ENCODE measurements around the gene C9orf153. TPM values are rescaled to one million over a fixed set of nuclear protein-coding genes. Genes with fewer than 3 reads are reported as not detected.

The C9orf153 gene
- total RNA-seq, 1 donor from 2014 or later: not detected

DNA sequence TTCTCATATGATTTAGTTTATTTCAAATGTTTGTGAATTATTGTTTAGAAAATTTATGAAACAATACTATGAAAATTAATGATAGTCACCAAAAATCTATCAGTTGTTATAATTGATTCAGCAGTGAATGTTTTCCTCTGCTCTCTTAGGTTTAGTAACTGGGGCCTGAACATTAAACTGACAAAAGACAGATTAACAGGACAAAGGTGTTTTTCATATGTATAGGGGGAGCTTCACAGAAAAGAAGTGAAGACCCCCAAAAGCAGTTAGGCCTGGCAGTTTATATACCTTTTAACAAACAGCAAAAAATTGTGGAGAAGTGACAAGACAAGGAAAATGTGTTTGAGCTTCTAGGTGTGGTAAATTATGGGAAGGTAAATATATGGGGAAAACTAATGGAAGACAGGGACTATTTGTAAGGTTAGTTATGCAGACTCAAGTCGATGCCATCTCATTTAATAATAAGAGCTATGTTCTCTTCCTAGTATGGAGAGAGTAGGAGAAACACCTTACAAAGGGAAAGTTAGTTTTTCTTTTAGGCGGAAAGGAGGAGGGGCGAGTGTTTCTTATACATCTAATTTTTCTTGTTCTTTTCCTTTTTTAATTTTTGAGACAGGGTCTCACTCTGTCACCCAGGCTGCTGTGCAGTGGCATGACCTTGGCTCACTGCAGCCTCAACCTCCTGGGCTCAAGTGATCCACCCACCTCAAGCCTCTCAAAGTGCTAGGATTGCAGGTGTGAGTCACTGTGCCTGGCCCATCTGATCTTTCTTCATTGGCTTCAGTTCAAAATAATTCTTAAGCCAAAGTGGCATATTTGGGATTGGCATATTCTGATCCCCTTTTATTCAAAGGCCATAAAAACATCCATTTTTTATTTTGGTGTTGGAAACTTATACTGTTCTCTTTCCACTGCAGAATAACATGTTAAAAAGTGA is 77.8 kb downstream of the C9orf153 start:
- TF ChIP-seq, protein P1, sequence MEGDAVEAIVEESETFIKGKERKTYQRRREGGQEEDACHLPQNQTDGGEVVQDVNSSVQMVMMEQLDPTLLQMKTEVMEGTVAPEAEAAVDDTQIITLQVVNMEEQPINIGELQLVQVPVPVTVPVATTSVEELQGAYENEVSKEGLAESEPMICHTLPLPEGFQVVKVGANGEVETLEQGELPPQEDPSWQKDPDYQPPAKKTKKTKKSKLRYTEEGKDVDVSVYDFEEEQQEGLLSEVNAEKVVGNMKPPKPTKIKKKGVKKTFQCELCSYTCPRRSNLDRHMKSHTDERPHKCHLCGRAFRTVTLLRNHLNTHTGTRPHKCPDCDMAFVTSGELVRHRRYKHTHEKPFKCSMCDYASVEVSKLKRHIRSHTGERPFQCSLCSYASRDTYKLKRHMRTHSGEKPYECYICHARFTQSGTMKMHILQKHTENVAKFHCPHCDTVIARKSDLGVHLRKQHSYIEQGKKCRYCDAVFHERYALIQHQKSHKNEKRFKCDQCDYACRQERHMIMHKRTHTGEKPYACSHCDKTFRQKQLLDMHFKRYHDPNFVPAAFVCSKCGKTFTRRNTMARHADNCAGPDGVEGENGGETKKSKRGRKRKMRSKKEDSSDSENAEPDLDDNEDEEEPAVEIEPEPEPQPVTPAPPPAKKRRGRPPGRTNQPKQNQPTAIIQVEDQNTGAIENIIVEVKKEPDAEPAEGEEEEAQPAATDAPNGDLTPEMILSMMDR (conservative IDR thresholded peaks at IDR 0.05; ENCODE audit: low read depth, low read length): no peak
- H3K4me3 ChIP-seq (ENCODE audit: low read depth, low read length): no peak overlapping the region
- DNase-seq (ENCODE audit: low read depth): no peak

DNA sequence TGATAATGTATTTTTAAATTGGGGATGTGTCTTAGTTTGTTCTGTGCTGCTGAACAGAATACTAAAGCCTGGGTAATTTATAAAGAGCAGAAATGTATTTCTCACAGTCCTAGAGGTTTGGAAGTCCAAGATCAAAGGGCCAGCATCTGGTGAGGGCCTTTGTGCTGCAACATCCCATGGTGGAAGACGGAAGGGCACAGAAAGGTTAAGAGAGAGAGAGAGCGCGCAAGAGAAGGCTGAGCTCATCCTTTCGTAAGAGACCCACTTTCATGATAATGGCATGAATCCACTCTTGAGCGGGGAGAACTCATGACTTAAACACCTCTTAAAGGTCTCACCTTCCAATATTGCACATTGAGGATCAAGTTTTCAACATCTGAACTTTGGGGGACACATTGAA is 81.0 kb downstream of the C9orf153 start:
- no peak overlapping the region for H3K4me3 ChIP-seq (ENCODE audit: low read depth, low read length)
- no peak for DNase-seq (ENCODE audit: low read depth)
- TF ChIP-seq, protein P1 (conservative IDR thresholded peaks at IDR 0.05; ENCODE audit: low read depth, low read length): no peak

DNA sequence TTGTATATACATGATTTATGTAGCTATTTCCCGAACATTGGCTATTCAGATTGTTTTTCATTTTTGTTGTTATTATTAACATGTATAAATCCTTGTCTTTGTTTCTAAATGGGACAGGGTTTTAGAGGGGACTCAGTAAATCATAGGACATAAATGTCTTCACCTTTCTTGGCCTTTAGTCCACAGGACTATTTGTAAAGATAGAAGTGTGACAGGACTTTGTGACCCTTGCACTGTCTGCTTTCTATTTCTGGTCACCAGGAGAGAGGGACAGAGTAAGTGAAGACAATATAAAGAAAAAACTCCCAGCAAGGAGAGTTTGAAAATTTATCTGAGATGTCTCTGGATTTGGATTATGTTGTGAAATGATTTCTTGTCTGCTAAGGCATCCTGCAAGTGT is 81.5 kb downstream of the C9orf153 start:
- TF ChIP-seq, protein P1 (conservative IDR thresholded peaks at IDR 0.05; ENCODE audit: low read depth, low read length): no peak
- H3K4me3 ChIP-seq (ENCODE audit: low read depth, low read length): no peak overlapping the region
- DNase-seq (ENCODE audit: low read depth): no peak

DNA sequence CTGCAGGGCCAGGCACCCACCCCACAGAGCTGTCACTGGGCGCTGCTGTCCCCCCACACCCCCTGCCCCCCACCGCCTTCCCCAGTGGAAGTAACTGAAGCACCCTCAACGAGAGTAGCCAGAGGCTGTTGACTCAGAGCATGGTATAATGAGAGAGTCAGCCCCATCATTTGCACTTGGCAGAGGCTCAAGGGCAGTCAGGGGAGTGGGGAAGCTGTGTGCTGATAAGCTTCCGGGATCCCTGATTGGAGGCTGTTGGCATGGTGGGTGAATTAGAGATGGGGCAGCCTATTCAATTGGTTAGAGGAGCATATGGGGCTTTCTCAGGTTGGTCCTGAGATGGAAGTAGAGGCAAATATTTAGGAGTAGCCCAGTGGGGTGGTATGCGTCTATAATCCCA is 83.0 kb downstream of the C9orf153 start:
- TF ChIP-seq, protein P1 (conservative IDR thresholded peaks at IDR 0.05; ENCODE audit: low read depth, low read length): no peak
- H3K4me3 ChIP-seq (ENCODE audit: low read depth, low read length): no peak overlapping the region
- DNase-seq (ENCODE audit: low read depth): no peak

DNA sequence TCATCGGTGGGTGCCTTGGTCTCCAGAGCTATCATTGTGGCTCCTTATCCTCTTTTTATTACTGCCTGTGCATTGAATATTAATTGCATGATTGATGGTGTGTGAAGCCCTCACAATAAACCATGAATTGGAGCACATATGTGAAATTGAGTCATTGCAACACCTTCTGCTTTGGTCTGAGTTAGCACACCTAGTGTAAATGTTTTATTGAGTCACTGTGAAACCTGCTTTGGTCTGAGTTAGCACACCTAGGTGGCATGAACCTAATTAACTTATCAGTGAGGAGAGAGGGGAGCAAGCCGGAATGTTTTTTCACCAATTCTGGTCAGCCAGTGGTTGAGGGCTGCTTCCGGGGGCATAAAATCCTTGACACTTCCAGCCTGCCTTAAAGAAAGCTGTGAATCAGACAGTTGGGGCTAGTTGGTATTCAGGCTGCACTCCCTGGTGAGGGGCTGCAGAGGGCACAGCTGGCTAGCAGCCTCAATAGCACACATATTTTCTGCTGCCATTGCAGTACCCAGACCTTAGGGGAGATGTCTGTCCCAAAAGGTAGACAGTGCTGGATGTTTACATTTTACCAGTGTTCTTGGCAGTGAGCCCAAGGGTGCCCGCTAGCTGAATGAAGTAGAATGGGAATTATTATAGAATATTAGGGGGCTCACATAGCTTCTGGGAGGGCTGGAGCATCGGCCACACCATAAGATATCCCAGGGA is 83.6 kb downstream of the C9orf153 start:
- no peak overlapping the region for H3K4me3 ChIP-seq (ENCODE audit: low read depth, low read length)
- no peak for DNase-seq (ENCODE audit: low read depth)
- TF ChIP-seq, protein P1 (conservative IDR thresholded peaks at IDR 0.05; ENCODE audit: low read depth, low read length): no peak

DNA sequence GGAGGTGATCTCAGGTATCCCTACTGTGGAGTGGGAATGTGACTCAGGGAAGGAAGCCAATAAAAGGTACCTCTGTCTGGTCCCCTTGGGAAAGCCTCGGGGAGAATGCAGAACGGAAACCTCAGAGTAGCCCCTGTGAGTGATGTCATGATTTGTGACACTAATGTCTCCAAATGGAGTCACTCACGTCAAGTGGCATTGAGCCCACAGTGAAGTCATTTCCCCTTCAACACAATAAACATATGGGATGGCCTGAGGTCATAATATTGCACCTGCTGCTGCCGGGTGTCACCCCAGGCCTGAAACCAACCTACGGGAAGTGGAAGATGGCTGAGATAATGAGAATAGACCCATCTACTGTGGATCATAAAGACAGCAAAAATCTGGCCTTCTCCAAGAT is 84.2 kb downstream of the C9orf153 start:
- no peak for DNase-seq (ENCODE audit: low read depth)
- H3K4me3 ChIP-seq (ENCODE audit: low read depth, low read length): no peak overlapping the region
- TF ChIP-seq, protein P1 (conservative IDR thresholded peaks at IDR 0.05; ENCODE audit: low read depth, low read length): no peak

Other genes starting within 250 kb of the C9orf153 start
- gene GOLM1, start 160.1 kb downstream of the C9orf153 start, total RNA-seq: 109 and 112 TPM in 2 replicates
- gene ISCA1, start 22.9 kb upstream of the C9orf153 start, total RNA-seq: 25.2 and 39.0 TPM in 2 replicates
- gene TUT7, start 94.8 kb upstream of the C9orf153 start, total RNA-seq: 11.1 and 25.4 TPM in 2 replicates

Data from epithelial cell of proximal tubule (primary cell).